OCI-LY1 (cell line): ENCODE results near the gene KIF20B.

Experiments
- H2AFZ ChIP-seq: fragments of 200-600 bp; sonication (generic), shearing (Covaris generic); 2 replicates; pipeline ENCODE4 v1.6.0; 2014; ENCODE audit warnings: antibody characterized with exemption, mild to moderate bottlenecking, low read length
- H3F3A ChIP-seq: fragments of 200-600 bp; sonication (generic), shearing (Covaris generic); 2 replicates; pipeline ENCODE4 v1.6.0; 2014; ENCODE audit warnings: mild to moderate bottlenecking, antibody characterized with exemption, low read length, moderate library complexity; ENCODE audit not compliant: insufficient read depth
- H3K27ac ChIP-seq: fragments of 200-600 bp; sonication (generic); 2 replicates; pipeline ENCODE4 v1.5.1; 2014; ENCODE audit warnings: low read length, mixed run types, mild to moderate bottlenecking, low read depth; ENCODE audit not compliant: poor library complexity, severe bottlenecking
- H3K27me3 ChIP-seq: fragments of 200-600 bp; sonication (generic); 2 replicates; pipeline ENCODE4 v1.6.0; 2014; ENCODE audit warnings: antibody characterized with exemption, mild to moderate bottlenecking, low read length, moderate library complexity; ENCODE audit not compliant: insufficient read depth
- H3K36me3 ChIP-seq: fragments of 200-600 bp; sonication (generic); 2 replicates; pipeline ENCODE4 v1.6.1; 2014; ENCODE audit warnings: mild to moderate bottlenecking, antibody characterized with exemption, low read length, moderate library complexity, mixed read lengths; ENCODE audit not compliant: insufficient read depth
- H3K4me1 ChIP-seq: fragments of 200-600 bp; sonication (generic); 2 replicates; pipeline ENCODE4 v1.5.1; 2014; ENCODE audit warnings: mild to moderate bottlenecking, low read length, moderate library complexity; ENCODE audit not compliant: insufficient read depth, severe bottlenecking
- H3K4me2 ChIP-seq: fragments of 200-600 bp; sonication (generic), shearing (Covaris generic); 2 replicates; pipeline ENCODE4 v1.6.1; 2014; ENCODE audit warnings: low read length
- H3K4me3 ChIP-seq: fragments of 200-600 bp; sonication (generic); 2 replicates; pipeline ENCODE4 v1.5.1; 2014; ENCODE audit warnings: low read length, low read depth, mild to moderate bottlenecking, mixed read lengths; ENCODE audit not compliant: poor library complexity, severe bottlenecking
- H3K79me2 ChIP-seq: fragments of 200-600 bp; shearing (Covaris generic); 2 replicates; pipeline ENCODE4 v1.6.1; 2016; ENCODE audit warnings: mixed run types, low read length, mixed read lengths; ENCODE audit not compliant: insufficient read depth
- H3K9ac ChIP-seq: fragments of 200-600 bp; sonication (generic), shearing (Covaris generic); 2 replicates; pipeline ENCODE4 v1.6.1; 2014; ENCODE audit warnings: mild to moderate bottlenecking, low read length, mixed read lengths
- H3K9me2 ChIP-seq: fragments of 200-600 bp; sonication (generic), shearing (Covaris generic); 2 replicates; pipeline ENCODE4 v1.6.1; 2014; ENCODE audit warnings: low read depth, mild to moderate bottlenecking, low read length, mixed read lengths
- H3K9me3 ChIP-seq: fragments of 200-600 bp; shearing (Covaris generic); 2 replicates; pipeline ENCODE4 v1.6.1; 2014; ENCODE audit warnings: low read length, mixed read lengths
- H4K20me1 ChIP-seq: fragments of 200-600 bp; sonication (generic), shearing (Covaris generic); 2 replicates; pipeline ENCODE4 v1.6.0; 2016; ENCODE audit warnings: mild to moderate bottlenecking, low read length; ENCODE audit not compliant: insufficient read depth
- EZH2 ChIP-seq: fragments of 200-600 bp; sonication (generic), shearing (Covaris generic); IDR thresholded peaks from 2 replicates; pipeline ENCODE4 v1.8.0; 2017; ENCODE audit warnings: borderline replicate concordance, mixed run types, mild to moderate bottlenecking, antibody characterized with exemption, low read length, moderate library complexity, mixed read lengths
- TF ChIP-seq, protein P1 (sequence below): fragments of 200-600 bp; sonication (generic), shearing (Covaris generic); IDR thresholded peaks from 2 replicates; pipeline ENCODE4 v1.5.1; 2017; ENCODE audit warnings: mild to moderate bottlenecking, antibody characterized with exemption, low read length, moderate library complexity, mixed read lengths

Gene KIF20B

DNA sequence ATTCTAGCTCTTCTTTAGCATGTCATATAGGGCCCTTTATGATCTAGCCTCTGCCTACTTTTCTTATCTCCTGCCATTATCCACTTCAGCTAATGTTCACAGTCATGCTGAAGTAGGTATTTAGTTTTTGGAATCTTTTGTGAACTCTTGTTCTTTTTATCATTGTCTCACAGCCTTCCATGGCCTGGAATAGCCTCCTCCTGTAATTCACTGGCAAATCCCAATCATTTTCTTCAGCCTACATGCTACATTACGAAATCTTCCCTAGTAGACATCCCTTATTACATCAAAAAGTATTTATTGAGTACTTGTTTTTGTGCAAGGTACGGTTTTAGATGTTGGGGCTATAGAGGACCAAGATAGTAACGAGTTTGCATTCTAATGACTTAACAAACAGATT is 3.4 kb upstream of the KIF20B start:
- Histone ChIP-seq H3K4me1 (peaks cover 16% of the 10 kb centered on the region), H2AFZ (no peak overlapping the region)

DNA sequence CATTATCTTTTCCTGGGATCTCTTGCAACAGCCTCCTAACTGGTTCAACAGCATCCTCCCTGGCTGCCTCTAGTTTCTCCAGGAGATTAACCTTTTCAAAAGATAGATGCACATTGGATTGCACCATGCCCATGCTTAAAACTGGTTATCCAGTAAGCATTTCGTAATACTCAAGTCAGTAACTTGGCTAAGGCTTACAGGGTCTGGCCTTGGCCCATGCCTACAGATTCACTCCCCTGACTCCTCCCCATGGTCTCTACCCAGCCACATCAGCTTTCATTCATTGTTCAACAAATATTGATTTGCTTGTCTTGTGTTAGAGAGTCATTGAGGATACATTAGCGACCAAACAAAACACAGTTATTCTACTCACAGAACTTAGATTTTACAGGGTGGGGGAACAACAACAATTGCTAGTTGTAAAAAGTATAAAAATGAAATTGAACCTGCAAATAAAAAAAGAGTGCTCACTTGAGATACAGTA is 1.8 kb upstream of the KIF20B start:
- H3K9me2 ChIP-seq: no peaks in the 10 kb centered on the region
- no peak overlapping the region for H3K4me2 ChIP-seq
- TF ChIP-seq EZH2: no peak
- TF ChIP-seq, protein P1, sequence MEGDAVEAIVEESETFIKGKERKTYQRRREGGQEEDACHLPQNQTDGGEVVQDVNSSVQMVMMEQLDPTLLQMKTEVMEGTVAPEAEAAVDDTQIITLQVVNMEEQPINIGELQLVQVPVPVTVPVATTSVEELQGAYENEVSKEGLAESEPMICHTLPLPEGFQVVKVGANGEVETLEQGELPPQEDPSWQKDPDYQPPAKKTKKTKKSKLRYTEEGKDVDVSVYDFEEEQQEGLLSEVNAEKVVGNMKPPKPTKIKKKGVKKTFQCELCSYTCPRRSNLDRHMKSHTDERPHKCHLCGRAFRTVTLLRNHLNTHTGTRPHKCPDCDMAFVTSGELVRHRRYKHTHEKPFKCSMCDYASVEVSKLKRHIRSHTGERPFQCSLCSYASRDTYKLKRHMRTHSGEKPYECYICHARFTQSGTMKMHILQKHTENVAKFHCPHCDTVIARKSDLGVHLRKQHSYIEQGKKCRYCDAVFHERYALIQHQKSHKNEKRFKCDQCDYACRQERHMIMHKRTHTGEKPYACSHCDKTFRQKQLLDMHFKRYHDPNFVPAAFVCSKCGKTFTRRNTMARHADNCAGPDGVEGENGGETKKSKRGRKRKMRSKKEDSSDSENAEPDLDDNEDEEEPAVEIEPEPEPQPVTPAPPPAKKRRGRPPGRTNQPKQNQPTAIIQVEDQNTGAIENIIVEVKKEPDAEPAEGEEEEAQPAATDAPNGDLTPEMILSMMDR: no peak
- no peaks in the 10 kb centered on the region for H4K20me1 ChIP-seq
- H3K9ac ChIP-seq: no peak overlapping the region
- H3K79me2 ChIP-seq: peaks cover 30% of the 10 kb centered on the region
- H3K27ac ChIP-seq: no peak overlapping the region
- no peak overlapping the region for H3K4me3 ChIP-seq
- no peaks in the 10 kb centered on the region for H3K36me3 ChIP-seq
- H3F3A ChIP-seq: no peaks in the 10 kb centered on the region
- H3K9me3 ChIP-seq: no peaks in the 10 kb centered on the region
- H3K27me3 ChIP-seq: no peaks in the 10 kb centered on the region
- H2AFZ ChIP-seq: no peak overlapping the region
- H3K4me1 ChIP-seq: peaks cover 21% of the 10 kb centered on the region

More for the DNA sequence above, 3.4 kb upstream of the KIF20B start:
- Histone ChIP-seq H3K79me2 (peaks cover 14% of the 10 kb centered on the region), H3K4me3 (no peak overlapping the region), H3K9ac (no peak overlapping the region), H3K4me2 (no peak overlapping the region), H3F3A (no peaks in the 10 kb centered on the region), H3K27me3 (no peaks in the 10 kb centered on the region), H3K9me3 (no peaks in the 10 kb centered on the region), H3K36me3 (no peaks in the 10 kb centered on the region), H4K20me1 (no peaks in the 10 kb centered on the region), H3K27ac (no peak overlapping the region), H3K9me2 (no peaks in the 10 kb centered on the region)
- TF ChIP-seq, protein P1: no peak
- TF ChIP-seq EZH2: no peak

DNA sequence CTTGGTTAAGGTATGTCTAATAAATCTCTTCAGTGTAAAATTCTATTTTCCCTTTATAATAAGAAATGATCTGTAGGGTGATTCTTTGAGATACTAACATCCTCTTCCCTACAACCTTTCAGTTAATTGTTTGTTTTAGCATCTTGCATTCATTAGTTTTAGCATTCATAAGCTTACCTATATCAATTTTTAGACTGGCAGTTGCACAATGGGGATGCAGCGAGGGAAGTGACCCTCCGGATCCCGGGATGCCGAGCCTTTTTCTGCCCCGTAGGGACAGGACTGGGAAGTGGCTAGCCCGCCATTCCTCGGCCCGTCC is 508 bp upstream of the KIF20B start:
- Histone ChIP-seq H2AFZ (no peak overlapping the region), H3K4me2 (peak overlapping the region; percentile 80), H3K79me2 (peaks cover 43% of the 10 kb centered on the region), H3F3A (no peaks in the 10 kb centered on the region), H3K36me3 (0 out of 2 replicates have a peak, but pooled peaks cover 3% of the 10 kb centered on the region), H3K4me3 (peak overlapping the region; percentile 83), H3K9me3 (no peaks in the 10 kb centered on the region), H3K4me1 (peaks cover 31% of the 10 kb centered on the region), H3K27ac (peak overlapping the region; percentile 44), H3K27me3 (no peaks in the 10 kb centered on the region), H3K9ac (peak overlapping the region; percentile 79), H3K9me2 (no peaks in the 10 kb centered on the region), H4K20me1 (no peaks in the 10 kb centered on the region)
- TF ChIP-seq, protein P1: no peak
- no peak for TF ChIP-seq EZH2
